A673 (cell line): Measurements from ENCODE around the gene GRWD1. TPM values are rescaled to one million over a fixed set of nuclear protein-coding genes. Genes with fewer than 3 reads are reported as not detected.
A peak's percentile ranks its signal among the peaks of the same experiment; 100 is the strongest.

Experiments
- BruUV-seq: library from RNA; stranded (reverse); fragments of 400-500 nt; replicated peaks from 2 replicates; lab custom pipeline; 2021; lab: Mats Ljungman, UMichigan
- CTCF ChIA-PET: fragments of 300-600 bp; sonication (Branson Sonifier 250); formaldehyde crosslinking; loops from one replicate; lab custom pipeline; 2022; ENCODE audit warnings: antibody characterized with exemption; lab: Charles Lee
- POLR2A ChIA-PET: fragments of 300-600 bp; sonication (Branson Sonifier 250); formaldehyde crosslinking; loops from one replicate; lab custom pipeline; 2022; ENCODE audit warnings: antibody characterized with exemption; ENCODE audit not compliant: low non-redundant PET; lab: Charles Lee
- DNase-seq: peaks from one replicate; pipeline ENCODE4 v3.0.0-alpha.2; 2015; ENCODE audit warnings: low spot score
- H3K27ac ChIP-seq: fragments of 200-600 bp; sonication (generic); 2 replicates; pipeline ENCODE4 v1.5.1; 2016; ENCODE audit warnings: mixed run types, low read depth, mild to moderate bottlenecking, mixed read lengths, antibody characterized with exemption, low read length; ENCODE audit not compliant: poor library complexity, severe bottlenecking
- H3K27me3 ChIP-seq: fragments of 200-600 bp; sonication (generic); replicated peaks from 2 replicates; pipeline ENCODE4 v1.6.1; 2017; ENCODE audit warnings: mixed run types, low read depth, mild to moderate bottlenecking, mixed read lengths, antibody characterized with exemption, low read length; ENCODE audit not compliant: insufficient read depth, poor library complexity
- H3K36me3 ChIP-seq: fragments of 200-600 bp; sonication (generic); 2 replicates; pipeline ENCODE4 v1.6.1; 2016; ENCODE audit warnings: mixed run types, mild to moderate bottlenecking, mixed read lengths, antibody characterized with exemption, low read length; ENCODE audit not compliant: insufficient read depth, poor library complexity, severe bottlenecking
- H3K4me1 ChIP-seq: fragments of 200-600 bp; sonication (generic); 2 replicates; pipeline ENCODE4 v1.6.1; 2017; ENCODE audit warnings: mixed run types, mild to moderate bottlenecking, mixed read lengths, antibody characterized with exemption, low read length; ENCODE audit not compliant: insufficient read depth, poor library complexity, severe bottlenecking
- H3K4me3 ChIP-seq: fragments of 200-600 bp; sonication (generic); 2 replicates; pipeline ENCODE4 v1.5.1; 2016; ENCODE audit warnings: low read depth, mixed run types, mild to moderate bottlenecking, mixed read lengths, low read length; ENCODE audit not compliant: poor library complexity, severe bottlenecking
- H3K9me3 ChIP-seq: fragments of 200-600 bp; sonication (generic); 2 replicates; pipeline ENCODE4 v1.6.1; 2016; ENCODE audit warnings: mixed run types, low read depth, mild to moderate bottlenecking, mixed read lengths, antibody characterized with exemption, low read length; ENCODE audit not compliant: poor library complexity, severe bottlenecking
- CTCF ChIP-seq: fragments of 300-800, 200-600 bp; sonication (generic); conservative IDR thresholded peaks from 2 replicates; pipeline ENCODE4 v1.5.1; 2017; ENCODE audit warnings: low read depth, mild to moderate bottlenecking, antibody characterized with exemption, low read length, moderate library complexity, mixed read lengths
- EZH2 ChIP-seq: fragments of 200-600 bp; sonication (generic); IDR thresholded peaks from 2 replicates; pipeline ENCODE4 v1.6.1; 2017; ENCODE audit warnings: borderline replicate concordance, low read depth, mild to moderate bottlenecking, mixed read lengths, antibody characterized with exemption, low read length; ENCODE audit not compliant: poor library complexity, severe bottlenecking
- intact Hi-C: fragments of 100-400 bp; cut with micrococcal nuclease; formaldehyde crosslinking; loops from one replicate; pipeline ENCODE4 v1.10.0; 2022; ENCODE audit not compliant: unreplicated experiment
- total RNA-seq: library from RNA; stranded (reverse); gene quantifications from 2 replicates; pipeline ENCODE4 v1.2.3, GENCODE V29; 2021

Gene GRWD1
- total RNA-seq, 1 experiment from 2014 or later: 109 TPM

GRCh38 chr19:48477698-48478338 lies 32.0 kb downstream of the GRWD1 start:
- no peak for DNase-seq
- Histone ChIP-seq H3K36me3 (peaks cover 59% of the 10 kb centered on the region), H3K27me3 (no peaks in the 10 kb centered on the region), H3K4me1 (peaks cover 7% of the 10 kb centered on the region), H3K9me3 (no peaks in the 10 kb centered on the region), H3K4me3 (no peak overlapping the region), H3K27ac (no peak overlapping the region)
- intact Hi-C loops: no loop called here
- POLR2A ChIA-PET: no interaction called here
- CTCF ChIA-PET: no interaction called here
- no TSS peak for BruUV-seq
- no peak for TF ChIP-seq CTCF
- TF ChIP-seq EZH2: no peak

GRCh38 chr19:48478339-48479256 lies 32.8 kb downstream of the GRWD1 start:
- ChIA-PET CTCF (no interaction called here), POLR2A (no interaction called here)
- no peak for DNase-seq
- no peak for TF ChIP-seq EZH2
- TF ChIP-seq CTCF: no peak
- Histone ChIP-seq H3K27ac (no peak overlapping the region), H3K4me3 (no peak overlapping the region), H3K27me3 (no peaks in the 10 kb centered on the region), H3K9me3 (no peaks in the 10 kb centered on the region), H3K4me1 (peaks cover 7% of the 10 kb centered on the region), H3K36me3 (peaks cover 51% of the 10 kb centered on the region)
- no TSS peak for BruUV-seq
- intact Hi-C loops: no loop called here

GRCh38 chr19:48479686-48480085 lies 33.9 kb downstream of the GRWD1 start:
- no peaks in the 10 kb centered on the region for H3K27me3 ChIP-seq
- TF ChIP-seq CTCF (no peak), EZH2 (no peak)
- no peaks in the 10 kb centered on the region for H3K9me3 ChIP-seq
- intact Hi-C loops: no loop called here
- peak overlapping the region; percentile 54 for H3K4me3 ChIP-seq
- DNase-seq: no peak
- peaks cover 7% of the 10 kb centered on the region for H3K4me1 ChIP-seq
- peak overlapping the region; percentile 60 for H3K27ac ChIP-seq
- POLR2A ChIA-PET: no interaction called here
- BruUV-seq: no TSS peak
- peaks cover 40% of the 10 kb centered on the region for H3K36me3 ChIP-seq
- CTCF ChIA-PET: interaction anchor here (1.4 kb wide), 1 partner anchor 11 kb away, joined by 3 read pairs; no protein-coding TSS in a partner anchor
